ENCODE data around the gene USH2A.
"Not testable (repeated sequence)": the region's sequence is repeated elsewhere in the genome, so short reads cannot be mapped to it uniquely, and the experiment has no call there.

The USH2A gene

GRCh38 chr1:216193839-216194443 lies 229.3 kb downstream of the USH2A start:
- no peak for DNase-seq

GRCh38 chr1:216190438-216190837 lies 232.8 kb downstream of the USH2A start:
- DNase-seq = no peak

- DNase-seq = no peak
Observed at GRCh38 chr1:216186816-216187215, 236.4 kb downstream of the USH2A start.

- no peak for DNase-seq
Observed at GRCh38 chr1:216186141-216186540, 237.1 kb downstream of the USH2A start.

- no peak for DNase-seq
Observed at GRCh38 chr1:216184126-216184680, 239.0 kb downstream of the USH2A start.

- no peak for DNase-seq
Observed at GRCh38 chr1:216183454-216183853, 239.8 kb downstream of the USH2A start.

- DNase-seq = no peak
Observed at GRCh38 chr1:216183007-216183406, 240.2 kb downstream of the USH2A start.

GRCh38 chr1:216181590-216181989 lies 241.7 kb downstream of the USH2A start:
- no peak for DNase-seq

- no peak for DNase-seq
Observed at GRCh38 chr1:216178281-216178680, 245.0 kb downstream of the USH2A start.

GRCh38 chr1:216176970-216177369 lies 246.3 kb downstream of the USH2A start:
- DNase-seq = no peak

GRCh38 chr1:216175714-216176113 lies 247.5 kb downstream of the USH2A start:
- DNase-seq = no peak

GRCh38 chr1:216173376-216173995 lies 249.8 kb downstream of the USH2A start:
- no peak for DNase-seq

GRCh38 chr1:216169351-216169750 lies 253.9 kb downstream of the USH2A start:
- no peak for DNase-seq

GRCh38 chr1:216168546-216168945 lies 254.7 kb downstream of the USH2A start:
- no peak for DNase-seq

GRCh38 chr1:216154063-216154462 lies 269.2 kb downstream of the USH2A start:
- no peak for DNase-seq

- no peak for DNase-seq
Observed at GRCh38 chr1:216153130-216153529, 270.1 kb downstream of the USH2A start.

GRCh38 chr1:216145451-216146018 lies 277.7 kb downstream of the USH2A start:
- not testable (repeated sequence) for DNase-seq

- DNase-seq = no peak
Observed at GRCh38 chr1:216144661-216145450, 278.4 kb downstream of the USH2A start.

GRCh38 chr1:216142921-216143320 lies 280.3 kb downstream of the USH2A start:
- DNase-seq = no peak

- DNase-seq = peak; percentile 50
Observed at GRCh38 chr1:216140730-216141524, 282.3 kb downstream of the USH2A start.

GRCh38 chr1:216124192-216124781 lies 299.0 kb downstream of the USH2A start:
- DNase-seq = no peak
